Activated CD8-positive, alpha-beta memory T cell treated with anti-CD3 and anti-CD28 coated beads for 1 hour (primary cell): ENCODE data around the gene HLCS.

Experiments
- DNase-seq, 2 donors: peaks; one replicate each; pipeline ENCODE4 v3.0.0-alpha.2; 2020; ENCODE audit warnings: low read depth in 1 of 2; ENCODE audit errors: extremely low read depth in 1 of 2

HLCS gene

DNA sequence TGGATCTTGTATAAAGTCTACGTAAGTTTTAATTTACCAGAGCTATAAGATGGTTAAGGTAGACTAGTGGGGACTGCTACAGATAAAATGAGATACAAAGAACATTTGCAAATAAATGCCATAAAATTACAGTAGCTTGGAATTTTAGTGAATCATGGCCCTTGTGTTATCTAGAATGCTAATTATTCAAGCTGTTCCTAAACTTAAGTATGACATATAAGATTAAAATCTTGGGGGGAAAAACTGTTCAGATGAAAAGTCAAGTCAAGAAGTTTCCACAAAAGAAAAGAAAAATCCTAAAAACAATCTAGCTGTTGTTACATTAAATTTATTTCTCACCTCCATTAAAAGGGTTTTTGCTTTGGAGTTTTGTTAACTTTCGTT, 215.9 kb downstream of the HLCS start:
- no peak for DNase-seq

- no peak for DNase-seq
Observed at GRCh38 chr21:36749935-36750575, 216.4 kb downstream of the HLCS start.

DNA sequence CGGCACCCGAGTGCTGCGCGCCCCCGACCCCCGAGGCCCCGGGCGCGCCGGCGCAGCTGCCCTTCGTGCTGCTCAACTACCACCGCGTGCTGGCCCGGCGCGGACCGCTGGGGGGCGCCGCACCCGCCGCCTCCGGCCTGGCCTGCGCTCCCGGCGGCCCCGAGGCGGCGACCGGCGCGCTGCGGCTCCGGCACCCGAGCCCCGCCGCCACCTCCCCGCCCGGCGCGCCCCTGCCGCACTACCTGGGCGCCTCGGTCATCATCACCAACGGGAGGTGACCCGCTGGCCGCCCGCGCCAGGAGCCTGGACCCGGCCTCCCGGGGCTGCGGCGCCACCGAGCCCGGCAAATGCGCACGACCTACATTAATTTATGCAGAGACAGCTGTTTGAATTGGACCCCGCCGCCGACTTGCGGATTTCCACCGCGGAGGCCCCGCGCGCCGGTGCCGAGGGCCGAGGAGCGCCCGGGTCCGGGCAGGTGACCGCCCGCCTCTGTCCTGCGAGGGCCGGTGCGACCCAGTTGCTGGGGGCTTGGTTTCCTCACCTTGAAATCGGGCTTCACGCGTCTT, 218.6 kb downstream of the HLCS start:
- no peak for DNase-seq

- no peak for DNase-seq
Observed at GRCh38 chr21:36747041-36747814, 219.2 kb downstream of the HLCS start.

DNA sequence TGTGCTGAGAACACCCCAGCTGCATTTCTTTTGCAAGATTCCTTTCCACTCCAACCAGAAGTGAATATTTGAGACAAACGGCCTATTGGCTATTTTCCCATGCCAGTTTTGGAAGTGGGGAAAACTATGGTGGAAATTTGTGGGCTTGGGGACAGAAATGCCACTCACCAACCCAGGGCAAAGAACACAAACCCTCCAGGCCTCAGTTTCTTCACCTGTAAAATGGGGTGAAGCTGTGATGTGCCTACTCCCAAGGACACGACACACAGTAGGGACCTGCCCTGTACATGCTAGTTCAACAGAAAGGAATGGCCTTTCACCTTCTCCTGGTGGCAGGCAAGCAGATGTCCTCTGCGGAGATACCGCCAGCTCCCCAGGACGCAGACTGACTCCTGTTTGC, 221.0 kb downstream of the HLCS start:
- DNase-seq: no peak

DNA sequence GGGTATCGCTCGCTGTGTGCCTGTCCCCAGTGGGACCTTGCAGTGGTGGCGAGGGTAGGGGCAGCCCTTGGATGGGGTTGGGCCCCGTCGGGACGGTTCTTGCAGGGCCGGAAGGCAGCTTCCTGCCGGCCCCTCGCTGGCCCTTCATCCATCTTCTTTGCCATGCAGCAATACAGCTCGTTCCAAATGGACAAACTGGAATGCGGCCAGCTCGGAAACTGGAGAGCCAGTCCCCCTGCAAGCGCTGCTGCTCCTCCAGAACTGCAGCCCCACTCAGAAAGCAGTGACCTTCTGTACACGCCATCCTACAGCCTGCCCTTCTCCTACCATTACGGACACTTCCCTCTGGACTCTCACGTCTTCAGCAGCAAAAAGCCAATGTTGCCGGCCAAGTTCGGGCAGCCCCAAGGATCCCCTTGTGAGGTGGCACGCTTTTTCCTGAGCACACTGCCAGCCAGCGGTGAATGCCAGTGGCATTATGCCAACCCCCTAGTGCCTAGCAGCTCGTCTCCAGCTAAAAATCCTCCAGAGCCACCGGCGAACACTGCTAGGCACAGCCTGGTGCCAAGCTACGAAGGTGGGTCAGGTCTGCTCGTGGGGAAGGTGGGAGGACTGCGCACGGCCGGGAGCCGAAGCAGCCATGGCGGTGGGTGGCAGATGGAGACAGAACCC, 221.8 kb downstream of the HLCS start:
- no peak for DNase-seq

DNA sequence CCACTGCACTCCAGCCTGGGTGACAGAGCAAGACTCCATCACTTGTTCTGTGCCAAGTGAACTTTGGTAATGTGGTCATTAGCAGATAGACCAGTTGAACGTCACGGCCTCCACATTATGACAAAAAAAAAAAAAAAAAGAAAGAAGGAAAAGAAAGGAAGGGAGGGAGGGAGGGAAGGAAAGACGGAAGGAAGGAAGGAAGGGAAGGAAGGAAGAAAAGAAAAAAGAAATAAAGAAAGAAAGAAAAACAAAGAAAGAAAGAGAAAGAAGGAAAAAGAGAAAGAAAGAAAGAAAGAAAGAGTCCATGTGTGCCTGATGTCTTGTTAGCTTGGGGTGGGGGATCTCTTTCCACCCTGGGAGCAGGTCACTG, 222.3 kb downstream of the HLCS start:
- DNase-seq: no peak

DNA sequence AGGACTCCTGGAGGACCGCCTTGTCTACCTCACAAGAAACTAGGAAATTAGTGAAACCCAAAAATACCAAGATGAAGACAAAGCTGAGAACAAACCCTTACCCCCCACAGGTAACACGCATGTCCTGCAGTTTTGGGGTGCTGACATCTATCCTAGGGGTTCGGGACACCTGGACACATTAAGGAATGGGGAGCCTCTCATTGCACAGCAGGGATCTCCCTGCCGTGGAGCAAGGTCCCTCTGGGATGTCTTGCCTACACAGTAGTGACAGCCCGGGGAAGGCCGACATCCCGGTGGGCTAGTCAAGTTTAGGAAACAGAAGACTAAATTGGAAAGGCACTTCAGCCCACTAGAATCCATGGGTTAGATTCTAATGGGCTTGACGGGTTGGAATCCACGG, 223.0 kb downstream of the HLCS start:
- DNase-seq: no peak

DNA sequence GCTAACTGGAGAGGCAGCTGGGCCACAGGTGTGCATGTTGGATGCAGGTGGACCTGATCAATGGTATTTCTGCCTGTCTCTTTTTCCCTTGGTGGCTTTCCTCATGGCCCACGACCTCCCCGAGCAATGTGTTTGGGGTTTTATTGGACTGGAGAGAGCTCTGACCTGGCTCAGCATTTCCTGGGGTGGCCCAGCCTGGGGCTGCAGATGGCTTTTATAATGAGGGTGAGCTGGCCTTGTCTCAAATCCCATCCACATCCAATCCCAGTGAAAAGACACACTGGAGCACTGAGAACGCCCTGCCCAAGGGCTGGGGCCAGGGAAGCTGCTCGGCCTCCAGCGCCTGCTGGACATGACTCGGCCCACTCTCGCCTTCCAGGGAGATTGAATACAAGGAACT, 223.5 kb downstream of the HLCS start:
- DNase-seq: no peak

GRCh38 chr21:36741506-36741905, 225.0 kb downstream of the HLCS start:
- no peak for DNase-seq

DNA sequence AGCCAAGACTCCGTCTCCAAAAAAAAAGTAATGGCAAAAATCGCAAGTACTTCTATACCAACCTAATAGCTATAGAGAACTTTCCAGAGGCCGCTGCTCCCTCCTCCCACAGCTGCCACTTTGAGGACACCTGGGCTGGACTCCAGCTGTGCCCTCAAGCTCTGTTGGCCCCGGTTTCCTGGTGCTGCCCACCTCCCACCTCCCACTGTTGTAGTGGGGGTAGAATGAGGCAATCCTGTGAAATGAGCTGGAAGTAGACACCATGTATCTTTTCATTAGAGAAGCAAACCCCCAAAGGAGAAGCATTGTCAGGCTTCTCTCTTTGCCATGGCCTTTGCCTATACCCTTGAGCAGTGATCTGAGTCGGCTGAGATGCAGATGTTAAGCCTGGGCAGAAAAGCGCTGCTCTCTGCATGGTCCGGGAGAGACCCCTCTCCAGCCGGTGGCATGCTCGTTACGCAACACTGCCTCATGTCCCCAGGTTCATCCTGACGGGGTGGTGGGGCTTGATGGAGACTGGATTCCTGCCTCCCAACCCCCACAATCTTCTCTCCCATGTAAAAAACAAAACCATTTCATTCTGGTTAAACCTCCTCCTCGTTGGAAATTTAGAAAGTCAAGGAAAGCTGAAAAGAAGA, 227.9 kb downstream of the HLCS start:
- no peak for DNase-seq

- no peak for DNase-seq
Observed at GRCh38 chr21:36735724-36736320, 230.6 kb downstream of the HLCS start.

DNA sequence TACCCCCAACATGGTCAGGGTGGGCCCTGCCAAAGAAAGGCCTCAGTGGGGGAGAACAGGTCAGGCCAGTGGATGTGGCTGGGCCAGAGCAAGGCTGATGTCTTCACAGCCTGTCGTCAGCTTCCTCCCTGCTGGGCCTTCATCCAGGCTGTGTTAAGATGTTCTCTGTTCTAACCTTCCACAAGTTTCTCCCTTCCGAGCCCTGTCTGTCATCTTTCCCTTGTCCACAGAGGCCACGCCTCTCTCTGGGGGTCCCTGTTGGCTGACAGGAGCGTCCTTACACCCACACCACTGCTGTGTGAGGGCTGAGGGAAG, 231.3 kb downstream of the HLCS start:
- no peak for DNase-seq

DNA sequence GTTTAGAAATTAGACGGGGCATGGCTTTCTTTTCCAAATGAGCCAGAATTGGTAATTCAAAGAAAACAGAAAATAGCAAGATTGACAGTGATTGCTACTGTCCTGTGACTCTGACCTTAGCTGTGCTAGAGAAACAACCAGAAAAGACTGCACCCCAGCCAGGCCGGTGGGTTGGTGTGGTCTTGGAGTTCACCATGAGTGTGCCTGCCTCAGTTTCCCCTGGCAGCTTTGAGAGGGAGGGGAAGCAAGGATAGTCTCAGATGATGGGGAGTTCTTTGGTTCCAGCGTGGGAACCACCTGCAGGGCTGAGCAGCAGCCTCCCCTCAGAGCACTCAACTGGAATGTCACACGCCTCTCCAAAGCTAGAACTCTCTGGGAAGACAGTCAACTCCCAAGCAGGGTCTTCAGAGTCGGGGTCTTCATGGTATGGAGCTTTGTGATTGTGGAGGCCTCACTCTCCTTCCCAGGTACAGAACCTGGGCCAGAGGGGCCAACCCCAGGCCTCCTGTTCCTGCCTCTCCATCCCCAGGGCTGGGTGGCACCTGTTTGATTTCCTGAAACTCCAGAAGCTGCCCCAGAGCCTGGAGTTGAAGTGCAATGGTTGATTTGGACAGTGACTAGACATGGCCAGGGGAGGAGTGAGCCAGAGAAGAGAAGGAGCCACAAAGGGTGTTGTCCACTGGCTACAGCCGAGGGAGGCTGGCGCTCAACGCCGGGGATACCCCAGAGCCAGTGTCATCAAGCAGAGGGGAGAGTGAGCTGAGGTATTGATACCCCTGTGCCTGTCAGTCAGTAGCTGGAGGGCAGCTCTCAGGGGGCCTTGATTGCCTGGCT, 231.9 kb downstream of the HLCS start:
- DNase-seq: no peak

GRCh38 chr21:36733857-36734256, 232.6 kb downstream of the HLCS start:
- no peak for DNase-seq

GRCh38 chr21:36732761-36733160, 233.7 kb downstream of the HLCS start:
- no peak for DNase-seq

DNA sequence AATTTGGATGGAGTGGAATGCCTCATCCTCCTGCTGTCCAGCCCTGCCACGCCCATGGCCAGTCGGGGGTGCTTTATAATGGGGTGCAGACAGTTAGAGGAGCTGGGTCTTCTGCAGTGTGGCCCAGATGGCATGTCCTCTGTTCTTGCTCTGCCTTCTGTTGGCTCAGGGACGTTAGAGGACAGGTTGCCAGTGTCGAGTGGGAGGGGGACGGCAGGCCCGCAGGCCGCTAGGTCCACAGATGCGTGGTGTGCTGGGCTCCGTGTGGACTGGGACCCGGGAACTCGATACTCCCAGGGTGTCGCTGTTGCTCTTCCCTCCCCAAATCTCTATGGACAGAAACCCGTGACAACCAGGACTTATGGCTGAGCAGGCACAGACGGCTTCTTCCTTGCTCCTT, 234.3 kb downstream of the HLCS start:
- DNase-seq: no peak

- DNase-seq: no peak
Observed at GRCh38 chr21:36730291-36731281, 235.9 kb downstream of the HLCS start.

DNA sequence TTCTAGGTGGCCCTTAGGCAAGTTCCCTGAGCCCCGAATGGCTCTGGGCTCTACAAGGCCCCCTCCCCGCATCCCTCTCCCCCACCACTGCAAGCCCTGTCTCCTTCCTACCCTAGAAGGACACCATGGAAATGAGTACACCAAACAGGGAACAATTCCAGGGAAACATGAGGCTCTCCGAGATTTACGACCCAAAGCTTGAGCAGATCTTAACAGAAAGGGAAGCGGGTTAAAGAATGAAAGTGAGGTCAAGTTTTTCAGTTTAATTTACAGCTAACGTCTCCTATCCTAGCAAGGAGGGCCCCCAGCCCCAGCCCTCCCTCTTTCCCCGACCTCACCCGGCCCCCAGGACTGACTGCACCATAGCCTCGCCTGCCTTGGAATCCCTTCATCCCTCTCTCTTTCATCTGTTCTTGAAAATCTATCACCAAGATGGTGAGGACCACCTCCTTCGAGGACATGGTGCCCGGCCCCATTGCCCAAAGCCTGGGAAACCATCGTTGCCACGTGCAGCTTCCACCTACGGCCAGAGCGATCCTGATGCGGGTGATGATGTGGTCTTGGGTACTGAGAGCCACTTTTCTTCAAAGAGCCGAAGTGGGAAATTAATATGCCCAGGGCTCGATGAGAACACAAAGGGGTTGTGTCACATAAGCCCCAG, 237.0 kb downstream of the HLCS start:
- no peak for DNase-seq
